Activated naive CD4-positive, alpha-beta T cell treated with anti-CD3 and anti-CD28 coated beads, Interleukin-2, amount 10 ng/mL, durations not matched to agents 7 days and 5 days (primary cell): Measurements from ENCODE around the gene TMEM108.

Experiments used
- CTCF ChIA-PET: fragments of 350-600 bp; sonication (Branson Sonifier 250); formaldehyde crosslinking; loops from one replicate; lab custom pipeline; 2021; ENCODE audit warnings: antibody characterized with exemption; lab: Charles Lee
- DNase-seq: peaks from one replicate; pipeline ENCODE4 v3.0.0-alpha.2; 2020
- H3K27ac Mint-ChIP-seq: one replicate; pipeline ENCODE4 v1.8.0; 2021; ENCODE audit warnings: mild to moderate bottlenecking, moderate library complexity, mixed read lengths
- H3K27me3 Mint-ChIP-seq: one replicate; pipeline ENCODE4 v1.8.0; 2021; ENCODE audit warnings: mild to moderate bottlenecking, mixed read lengths
- H3K36me3 Mint-ChIP-seq: one replicate; pipeline ENCODE4 v1.8.0; 2021; ENCODE audit warnings: mixed read lengths
- H3K4me1 Mint-ChIP-seq: one replicate; pipeline ENCODE4 v1.8.0; 2021; ENCODE audit warnings: mixed read lengths
- H3K4me3 Mint-ChIP-seq: one replicate; pipeline ENCODE4 v1.8.0; 2021; ENCODE audit warnings: mild to moderate bottlenecking, moderate library complexity, mixed read lengths
- H3K9me3 Mint-ChIP-seq: one replicate; pipeline ENCODE4 v1.8.0; 2021; ENCODE audit warnings: mixed read lengths

The TMEM108 gene

GRCh38 chr3:133371181-133371580 lies 333.0 kb downstream of the TMEM108 start:
- Mint-ChIP-seq H3K4me3 (no peak overlapping the region), H3K36me3 (no peaks in the 10 kb centered on the region), H3K27me3 (peaks cover 22% of the 10 kb centered on the region), H3K27ac (no peak overlapping the region), H3K4me1 (no peaks in the 10 kb centered on the region), H3K9me3 (no peaks in the 10 kb centered on the region)
- DNase-seq, result no peak
- CTCF ChIA-PET, result interaction anchor here (0.6 to 1.0 kb wide), 3 partner anchors 11 to 640 kb away, joined by 3 read pairs; no protein-coding TSS in a partner anchor

DNA sequence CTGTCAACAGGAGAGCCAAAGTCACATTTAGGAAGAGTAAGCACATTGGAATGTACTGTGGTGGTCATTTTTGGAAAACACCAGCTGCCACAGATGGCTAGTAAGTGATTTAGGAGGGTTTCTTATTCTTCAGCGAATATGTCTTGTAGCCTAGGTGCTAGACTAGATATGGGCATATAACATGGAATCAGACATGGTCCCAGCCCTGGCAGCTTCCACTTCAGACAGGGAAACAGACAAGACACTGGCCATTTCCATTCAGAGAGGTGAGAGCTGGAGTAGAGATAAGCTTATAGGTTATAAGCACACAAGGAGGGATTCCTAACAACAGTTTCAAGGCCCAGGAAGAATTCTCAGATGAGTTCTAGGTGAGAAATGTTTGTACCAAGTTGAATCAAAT lies 333.5 kb downstream of the TMEM108 start:
- peaks cover 22% of the 10 kb centered on the region for H3K27me3 Mint-ChIP-seq
- CTCF ChIA-PET, result interaction anchor here (0.6 to 1.1 kb wide), 2 partner anchors 12 to 526 kb away, joined by 3 read pairs; no protein-coding TSS in a partner anchor
- H3K9me3 Mint-ChIP-seq, result no peaks in the 10 kb centered on the region
- no peaks in the 10 kb centered on the region for H3K36me3 Mint-ChIP-seq
- H3K27ac Mint-ChIP-seq, result no peak overlapping the region
- no peak for DNase-seq
- no peak overlapping the region for H3K4me3 Mint-ChIP-seq
- no peaks in the 10 kb centered on the region for H3K4me1 Mint-ChIP-seq

DNA sequence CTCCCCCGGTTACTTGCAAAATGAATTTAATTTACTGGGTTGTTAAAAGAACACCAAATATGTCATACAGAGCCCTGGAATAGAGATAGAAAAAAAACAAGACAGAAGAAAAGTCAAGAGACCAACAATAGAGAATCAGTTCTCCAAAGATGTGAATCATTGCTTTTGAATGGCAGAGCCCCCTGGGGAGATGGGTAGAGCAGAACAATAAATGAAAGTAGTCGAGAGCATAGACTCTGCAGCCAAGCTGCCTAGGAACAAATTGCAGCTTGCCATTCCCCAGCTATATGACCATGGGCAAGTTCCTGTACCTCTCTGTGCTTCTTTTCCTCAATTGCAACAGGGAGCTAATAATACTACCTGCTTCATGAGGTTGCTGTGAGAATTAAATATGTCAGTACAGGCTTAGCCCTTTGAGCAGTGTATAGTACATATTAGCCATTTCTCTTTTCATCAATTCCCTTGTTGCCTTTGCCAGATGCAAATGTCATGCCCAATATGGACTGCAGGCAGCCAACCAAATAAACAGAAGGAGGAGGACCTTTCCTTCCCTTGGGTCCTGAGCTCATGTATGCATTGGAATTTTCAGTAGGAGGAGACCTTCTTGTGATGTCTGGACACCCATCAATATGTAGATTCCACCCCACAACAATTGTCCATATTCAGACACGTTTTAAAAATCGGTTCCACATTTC lies 336.7 kb downstream of the TMEM108 start:
- Mint-ChIP-seq H3K27me3 (peaks cover 8% of the 10 kb centered on the region), H3K4me1 (no peaks in the 10 kb centered on the region), H3K9me3 (no peaks in the 10 kb centered on the region), H3K36me3 (no peaks in the 10 kb centered on the region), H3K27ac (no peak overlapping the region), H3K4me3 (no peak overlapping the region)
- DNase-seq, result no peak
- CTCF ChIA-PET, result interaction anchor here (0.8 kb wide), 1 partner anchor 644 kb away, joined by 3 read pairs; no protein-coding TSS in a partner anchor

GRCh38 chr3:133375403-133375745 lies 337.2 kb downstream of the TMEM108 start:
- Mint-ChIP-seq H3K4me3 (no peak overlapping the region), H3K36me3 (no peaks in the 10 kb centered on the region), H3K9me3 (no peaks in the 10 kb centered on the region), H3K4me1 (no peaks in the 10 kb centered on the region), H3K27me3 (peaks cover 8% of the 10 kb centered on the region), H3K27ac (no peak overlapping the region)
- DNase-seq, result no peak
- CTCF ChIA-PET, result no interaction called here

DNA sequence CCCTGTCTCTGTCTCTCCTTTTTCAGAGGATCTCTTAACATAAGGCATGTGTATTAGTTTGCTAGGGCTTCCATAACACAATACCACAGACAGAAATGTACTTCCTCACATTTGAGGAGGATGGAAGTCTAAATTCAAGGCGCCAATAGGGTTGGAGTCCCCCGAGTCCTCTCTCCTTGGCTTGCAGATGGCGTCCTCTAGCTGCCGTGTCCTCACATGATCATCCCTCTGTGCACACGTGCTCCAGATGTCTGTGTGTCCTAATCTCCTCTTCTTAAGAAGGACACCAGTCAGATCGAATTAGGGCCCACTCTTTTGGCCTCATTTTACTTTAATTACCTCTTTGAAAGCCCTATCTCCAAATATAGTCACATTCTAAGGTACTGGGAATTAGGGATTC lies 338.6 kb downstream of the TMEM108 start:
- no peak overlapping the region for H3K4me3 Mint-ChIP-seq
- H3K27me3 Mint-ChIP-seq, result peaks cover 5% of the 10 kb centered on the region
- CTCF ChIA-PET, result interaction anchor here (0.9 to 1.2 kb wide), 2 partner anchors 646 to 650 kb away, joined by 3 to 4 read pairs; no protein-coding TSS in a partner anchor
- H3K9me3 Mint-ChIP-seq, result no peaks in the 10 kb centered on the region
- no peak overlapping the region for H3K27ac Mint-ChIP-seq
- DNase-seq, result no peak
- no peaks in the 10 kb centered on the region for H3K4me1 Mint-ChIP-seq
- no peaks in the 10 kb centered on the region for H3K36me3 Mint-ChIP-seq

DNA sequence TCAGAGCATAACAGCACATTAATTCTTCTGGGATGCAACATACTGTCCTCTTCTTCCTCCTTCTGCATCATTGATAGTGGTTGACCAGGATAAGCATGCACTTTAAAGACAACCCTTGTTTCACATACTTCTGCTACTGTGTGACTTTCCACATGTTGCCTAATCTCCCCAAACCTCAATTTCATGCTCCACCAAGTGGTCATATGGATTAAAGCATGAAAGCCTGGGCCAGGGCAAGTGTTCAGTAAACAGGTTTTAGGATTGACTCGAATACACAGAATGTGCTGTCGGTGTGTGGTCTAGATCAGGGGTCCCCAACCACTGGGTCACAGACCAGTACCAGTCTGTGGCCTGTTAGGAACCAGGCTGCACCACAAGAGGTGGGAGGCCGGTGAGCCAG lies 339.2 kb downstream of the TMEM108 start:
- Mint-ChIP-seq H3K27me3 (peaks cover 11% of the 10 kb centered on the region), H3K4me3 (no peak overlapping the region), H3K4me1 (no peaks in the 10 kb centered on the region), H3K27ac (no peak overlapping the region), H3K36me3 (no peaks in the 10 kb centered on the region), H3K9me3 (no peaks in the 10 kb centered on the region)
- CTCF ChIA-PET, result interaction anchor here (1.2 kb wide), 1 partner anchor 646 kb away, joined by 3 read pairs; no protein-coding TSS in a partner anchor
- no peak for DNase-seq

DNA sequence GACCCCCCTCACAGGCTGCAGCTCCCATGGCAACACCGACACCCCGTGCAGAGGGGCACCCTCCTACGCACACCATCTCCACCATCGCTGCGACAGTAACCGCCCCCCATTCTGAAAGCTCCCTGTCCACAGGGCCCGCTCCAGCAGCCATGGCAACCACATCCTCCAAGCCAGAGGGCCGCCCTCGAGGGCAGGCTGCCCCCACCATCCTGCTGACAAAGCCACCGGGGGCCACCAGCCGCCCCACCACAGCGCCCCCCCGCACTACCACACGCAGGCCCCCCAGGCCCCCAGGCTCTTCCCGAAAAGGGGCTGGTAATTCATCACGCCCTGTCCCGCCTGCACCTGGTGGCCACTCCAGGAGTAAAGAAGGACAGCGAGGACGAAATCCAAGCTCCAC lies 341.7 kb downstream of the TMEM108 start:
- Mint-ChIP-seq H3K27me3 (peaks cover 6% of the 10 kb centered on the region), H3K27ac (no peak overlapping the region), H3K4me1 (no peaks in the 10 kb centered on the region), H3K9me3 (no peaks in the 10 kb centered on the region), H3K4me3 (no peak overlapping the region), H3K36me3 (no peaks in the 10 kb centered on the region)
- no peak for DNase-seq
- CTCF ChIA-PET, result no interaction called here

DNA sequence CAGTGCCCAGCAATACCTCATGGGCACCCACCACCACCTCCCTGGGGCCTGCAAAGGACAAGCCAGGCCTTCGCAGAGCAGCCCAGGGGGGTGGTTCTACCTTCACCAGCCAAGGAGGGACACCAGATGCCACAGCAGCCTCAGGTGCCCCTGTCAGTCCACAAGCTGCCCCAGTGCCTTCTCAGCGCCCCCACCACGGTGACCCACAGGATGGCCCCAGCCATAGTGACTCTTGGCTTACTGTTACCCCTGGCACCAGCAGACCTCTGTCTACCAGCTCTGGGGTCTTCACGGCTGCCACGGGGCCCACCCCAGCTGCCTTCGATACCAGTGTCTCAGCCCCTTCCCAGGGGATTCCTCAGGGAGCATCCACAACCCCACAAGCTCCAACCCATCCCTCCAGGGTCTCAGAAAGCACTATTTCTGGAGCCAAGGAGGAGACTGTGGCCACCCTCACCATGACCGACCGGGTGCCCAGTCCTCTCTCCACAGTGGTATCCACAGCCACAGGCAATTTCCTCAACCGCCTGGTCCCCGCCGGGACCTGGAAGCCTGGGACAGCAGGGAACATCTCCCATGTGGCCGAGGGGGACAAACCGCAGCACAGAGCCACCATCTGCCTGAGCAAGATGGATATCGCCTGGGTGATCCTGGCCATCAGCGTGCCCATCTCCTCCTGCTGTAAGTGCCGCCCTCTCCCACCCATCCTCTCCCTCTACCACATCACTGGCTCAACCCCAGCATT lies 342.5 kb downstream of the TMEM108 start:
- H3K27me3 Mint-ChIP-seq, result peaks cover 10% of the 10 kb centered on the region
- no peaks in the 10 kb centered on the region for H3K9me3 Mint-ChIP-seq
- H3K4me3 Mint-ChIP-seq, result no peak overlapping the region
- CTCF ChIA-PET, result interaction anchor here (1.4 kb wide), 1 partner anchor 654 kb away, joined by 3 read pairs; no protein-coding TSS in a partner anchor
- no peaks in the 10 kb centered on the region for H3K4me1 Mint-ChIP-seq
- no peak overlapping the region for H3K27ac Mint-ChIP-seq
- no peak for DNase-seq
- no peaks in the 10 kb centered on the region for H3K36me3 Mint-ChIP-seq

DNA sequence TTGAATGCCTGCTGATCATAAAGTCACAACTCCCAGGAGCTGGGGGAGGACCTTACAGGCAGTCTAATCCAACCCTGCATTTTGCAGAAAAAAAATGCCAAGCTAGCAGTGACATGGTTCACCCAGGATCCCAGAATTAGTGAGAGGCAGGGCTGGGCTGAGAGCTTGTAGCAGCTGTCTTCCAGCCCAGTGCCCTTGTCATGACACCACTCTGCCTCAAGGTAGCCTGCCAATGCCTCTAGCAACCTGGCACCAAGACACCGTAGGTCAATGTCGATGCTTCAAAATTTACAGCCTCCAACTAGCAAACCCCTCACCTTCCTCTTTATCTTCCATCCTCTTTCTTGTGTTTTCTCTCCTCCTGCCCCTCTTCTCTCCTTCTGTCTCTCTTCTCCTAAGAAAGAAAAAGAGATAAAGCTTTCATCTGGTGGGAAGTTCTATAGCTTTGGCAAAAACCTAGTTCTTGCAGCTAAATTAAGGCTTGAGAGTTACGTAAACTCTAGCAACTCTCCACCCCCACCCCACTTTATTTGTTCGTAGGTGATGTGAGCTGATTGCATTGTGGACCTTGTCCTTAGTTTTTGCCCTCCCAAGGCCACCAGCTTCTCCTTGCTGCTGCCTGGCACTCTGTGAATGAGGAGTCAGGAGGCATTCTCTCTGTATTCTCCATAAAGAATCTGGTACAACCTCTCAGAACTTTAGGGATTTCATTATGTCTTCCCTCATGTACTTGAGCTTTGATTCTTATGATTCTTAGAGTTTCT lies 343.3 kb downstream of the TMEM108 start:
- Mint-ChIP-seq H3K4me3 (no peak overlapping the region), H3K27me3 (peaks cover 10% of the 10 kb centered on the region), H3K9me3 (no peaks in the 10 kb centered on the region), H3K27ac (no peak overlapping the region), H3K4me1 (no peaks in the 10 kb centered on the region), H3K36me3 (no peaks in the 10 kb centered on the region)
- DNase-seq, result no peak
- CTCF ChIA-PET, result interaction anchor here (0.6 to 1.4 kb wide), 5 partner anchors 11 to 655 kb away, joined by 3 to 7 read pairs (median 3); no protein-coding TSS in a partner anchor

DNA sequence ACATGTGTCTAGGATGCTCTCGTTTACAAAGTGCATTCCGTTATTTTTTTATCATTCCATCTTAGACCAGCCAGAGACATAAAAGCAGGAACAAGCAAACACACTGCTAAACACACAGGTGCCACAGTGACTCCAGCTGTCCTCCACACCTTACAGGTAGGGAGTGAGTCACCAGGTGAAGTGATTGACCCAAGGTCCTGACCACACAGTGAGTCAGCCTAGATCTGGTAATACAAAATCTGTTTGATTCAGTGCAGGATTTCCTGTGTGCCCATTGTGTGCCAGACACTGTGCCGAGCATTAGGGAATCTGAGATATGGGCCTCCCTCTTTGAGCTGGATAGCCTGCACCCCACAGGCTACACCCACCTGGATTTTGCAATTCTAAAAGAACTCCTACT lies 345.0 kb downstream of the TMEM108 start:
- peaks cover 10% of the 10 kb centered on the region for H3K27me3 Mint-ChIP-seq

DNA sequence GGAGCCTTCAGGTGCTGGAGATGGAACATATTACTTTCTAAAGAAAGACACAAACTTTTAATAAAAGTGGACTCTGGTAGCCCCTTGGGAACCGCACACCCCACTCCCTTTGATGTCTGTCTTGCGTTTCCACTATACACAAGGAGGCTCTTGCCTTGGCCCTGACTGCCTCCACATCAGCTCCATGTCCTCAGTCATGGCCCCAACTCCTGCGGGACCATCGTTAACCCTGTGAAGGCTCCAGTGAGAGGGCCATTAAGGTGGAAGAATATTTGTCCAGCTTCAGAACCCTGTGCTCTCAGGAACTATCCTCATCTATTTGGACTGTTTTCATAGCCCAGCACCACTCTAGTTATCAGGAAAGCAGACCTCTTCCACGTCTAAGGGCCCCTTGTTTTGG lies 345.6 kb downstream of the TMEM108 start:
- no peaks in the 10 kb centered on the region for H3K9me3 Mint-ChIP-seq
- H3K27ac Mint-ChIP-seq, result no peak overlapping the region
- CTCF ChIA-PET, result interaction anchor here (0.7 to 3.3 kb wide), 4 partner anchors 11 to 658 kb away, joined by 3 to 16 read pairs (median 8); no protein-coding TSS in a partner anchor
- H3K4me1 Mint-ChIP-seq, result no peaks in the 10 kb centered on the region
- peaks cover 12% of the 10 kb centered on the region for H3K27me3 Mint-ChIP-seq
- H3K4me3 Mint-ChIP-seq, result no peak overlapping the region
- no peaks in the 10 kb centered on the region for H3K36me3 Mint-ChIP-seq
- DNase-seq, result no peak

More for the DNA sequence above, 345.0 kb downstream of the TMEM108 start:
- DNase-seq, result no peak
- H3K27ac Mint-ChIP-seq, result no peak overlapping the region
- no peaks in the 10 kb centered on the region for H3K36me3 Mint-ChIP-seq
- CTCF ChIA-PET, result interaction anchor here (1.2 to 3.3 kb wide), 3 partner anchors 11 to 657 kb away, joined by 3 to 16 read pairs (median 12); no protein-coding TSS in a partner anchor
- no peak overlapping the region for H3K4me3 Mint-ChIP-seq
- H3K4me1 Mint-ChIP-seq, result no peaks in the 10 kb centered on the region
- no peaks in the 10 kb centered on the region for H3K9me3 Mint-ChIP-seq

- H3K9me3 Mint-ChIP-seq, result no peaks in the 10 kb centered on the region
- no peak overlapping the region for H3K4me3 Mint-ChIP-seq
- CTCF ChIA-PET, result interaction anchor here (1.0 to 3.3 kb wide), 6 partner anchors 12 to 658 kb away, joined by 3 to 16 read pairs (median 6); no protein-coding TSS in a partner anchor
- H3K36me3 Mint-ChIP-seq, result no peaks in the 10 kb centered on the region
- no peak overlapping the region for H3K27ac Mint-ChIP-seq
- DNase-seq, result peak; percentile 55
- H3K27me3 Mint-ChIP-seq, result peaks cover 14% of the 10 kb centered on the region
- H3K4me1 Mint-ChIP-seq, result no peaks in the 10 kb centered on the region
Measured at GRCh38 chr3:133384331-133385027, 346.3 kb downstream of the TMEM108 start.

DNA sequence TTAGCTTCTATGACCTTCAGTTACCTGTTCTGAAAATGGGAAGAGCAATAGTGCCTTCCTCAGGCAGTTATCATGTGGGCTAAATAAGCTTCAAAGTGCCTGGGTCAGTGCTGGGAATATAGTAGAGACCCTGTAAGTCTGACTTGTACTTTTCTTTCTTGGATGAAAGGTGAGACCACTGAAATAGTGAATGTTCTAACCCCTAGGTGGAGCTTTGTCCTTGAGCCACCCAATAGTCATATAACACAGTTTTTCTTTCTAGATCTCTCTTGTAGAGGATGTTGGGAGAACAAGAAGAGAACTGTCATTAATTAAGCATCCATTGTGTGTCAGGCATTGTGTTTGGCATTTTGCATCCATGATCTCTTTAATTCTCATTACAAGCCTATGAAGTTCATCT lies 348.7 kb downstream of the TMEM108 start:
- H3K9me3 Mint-ChIP-seq, result no peaks in the 10 kb centered on the region
- no peak overlapping the region for H3K27ac Mint-ChIP-seq
- H3K36me3 Mint-ChIP-seq, result no peaks in the 10 kb centered on the region
- H3K4me1 Mint-ChIP-seq, result no peaks in the 10 kb centered on the region
- no peak overlapping the region for H3K4me3 Mint-ChIP-seq
- no peak for DNase-seq
- CTCF ChIA-PET, result no interaction called here
- H3K27me3 Mint-ChIP-seq, result peaks cover 13% of the 10 kb centered on the region
